ENCODE data around the gene FGFR2.

- TF ChIP-seq POLR2A (IDR thresholded peaks at IDR 0.05) (no peak), CTCF (IDR thresholded peaks at IDR 0.05) (no peak)
Measured at GRCh38 chr10:121436630-121437341, 161.5 kb downstream of the FGFR2 start.

All from thyroid gland (tissue), 4 donors.